NCI-H2227 treated with DMSO at 0.1 percent for 48 hours (cell line): ENCODE measurements around the gene SIK3.
"Not testable (repeated sequence)": the region's sequence is repeated elsewhere in the genome, so short reads cannot be mapped to it uniquely, and the experiment has no call there.

Experiments
- DNase-seq: peaks from one replicate; lab custom pipeline; 2025; lab: John Stamatoyannopoulos, UW

SIK3 gene

GRCh38 chr11:117098269-117099232 is at the start of gene SIK3:
TSS of gene SIK3 (minus strand) at chr11:117098428. CDS start at chr11:117098415, 13 bp downstream.
- peak; percentile 67 for DNase-seq

GRCh38 chr11:117146521-117146920 is 48.3 kb upstream of the SIK3 start:
- no peak for DNase-seq

- peak; percentile 28 for DNase-seq
Measured at GRCh38 chr11:117145393-117145761, 47.1 kb upstream of the SIK3 start.

GRCh38 chr11:117144477-117145392 is 46.5 kb upstream of the SIK3 start:
- DNase-seq: peak; percentile 47

- DNase-seq: peak; percentile 77
Measured at GRCh38 chr11:117143871-117144476, 45.7 kb upstream of the SIK3 start, which contains the start of gene PAFAH1B2. TSS of gene PAFAH1B2 (plus strand) at chr11:117144287. CDS start at chr11:117152448, 8,161 bp downstream.

- DNase-seq: peak; percentile 52
Measured at GRCh38 chr11:117143390-117143789, 45.2 kb upstream of the SIK3 start.

- DNase-seq: not testable (repeated sequence)
Measured at GRCh38 chr11:117137223-117138086, 39.2 kb upstream of the SIK3 start.

- not testable (repeated sequence) for DNase-seq
Measured at GRCh38 chr11:117134979-117135378, 36.8 kb upstream of the SIK3 start.

GRCh38 chr11:117134431-117134830 is 36.2 kb upstream of the SIK3 start:
- DNase-seq: no peak

- DNase-seq: no peak
Measured at GRCh38 chr11:117130879-117131278, 32.7 kb upstream of the SIK3 start.

GRCh38 chr11:117130396-117130795 is 32.2 kb upstream of the SIK3 start:
- not testable (repeated sequence) for DNase-seq

- DNase-seq: no peak
Measured at GRCh38 chr11:117128289-117128688, 30.1 kb upstream of the SIK3 start.

GRCh38 chr11:117127171-117127901 is 29.1 kb upstream of the SIK3 start:
- no peak for DNase-seq

- DNase-seq: no peak
Measured at GRCh38 chr11:117126223-117126965, 28.2 kb upstream of the SIK3 start.

GRCh38 chr11:117122556-117122955 is 24.3 kb upstream of the SIK3 start:
- no peak for DNase-seq

GRCh38 chr11:117121176-117121575 is 22.9 kb upstream of the SIK3 start:
- DNase-seq: no peak

- DNase-seq: no peak
Measured at GRCh38 chr11:117117681-117118080, 19.5 kb upstream of the SIK3 start.

GRCh38 chr11:117112939-117113338 is 14.7 kb upstream of the SIK3 start:
- DNase-seq: not testable (repeated sequence)

GRCh38 chr11:117112497-117112896 is 14.3 kb upstream of the SIK3 start:
- DNase-seq: not testable (repeated sequence)
